OCI-LY1 (cell line): ENCODE data around the gene RTL1.

Experiments used
- EZH2 ChIP-seq: fragments of 200-600 bp; sonication (generic), shearing (Covaris generic); IDR thresholded peaks from 2 replicates; pipeline ENCODE4 v1.8.0; 2017; ENCODE audit warnings: borderline replicate concordance, mixed run types, mild to moderate bottlenecking, antibody characterized with exemption, low read length, moderate library complexity, mixed read lengths
- TF ChIP-seq, protein P1 (sequence below): fragments of 200-600 bp; sonication (generic), shearing (Covaris generic); IDR thresholded peaks from 2 replicates; pipeline ENCODE4 v1.5.1; 2017; ENCODE audit warnings: mild to moderate bottlenecking, antibody characterized with exemption, low read length, moderate library complexity, mixed read lengths

DNA sequence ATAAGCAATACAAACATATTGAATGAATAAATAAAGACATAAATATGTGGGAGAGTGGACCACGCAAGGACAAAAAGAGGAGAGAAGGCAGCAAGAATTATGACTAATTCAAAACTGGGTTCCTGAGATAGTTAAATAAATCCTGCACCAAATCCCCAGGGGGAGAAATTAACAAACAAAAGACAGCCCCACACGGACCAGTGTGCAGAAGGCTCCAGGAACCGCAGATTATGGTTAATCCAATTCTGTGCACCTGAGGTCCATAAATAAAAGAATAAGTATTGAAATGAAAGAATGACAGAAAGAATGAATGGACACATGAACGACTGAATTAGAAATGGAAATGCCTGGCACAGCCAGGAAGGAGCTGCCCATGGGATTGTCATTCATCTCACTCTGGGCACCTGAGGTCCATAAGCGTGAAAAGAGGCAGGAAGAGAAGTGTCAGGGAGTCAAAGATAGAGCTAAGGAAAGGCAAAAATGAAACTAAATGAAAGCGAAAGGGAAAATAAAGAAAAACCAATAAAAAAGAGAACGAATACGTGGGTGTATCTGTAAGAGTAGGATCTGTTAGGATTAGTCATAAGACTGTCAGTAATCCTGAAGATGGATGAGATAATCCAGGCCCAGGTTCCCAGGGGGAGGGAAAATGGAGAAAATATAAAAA is 54.3 kb downstream of the RTL1 start:
- no peak for TF ChIP-seq EZH2
- TF ChIP-seq, protein P1, sequence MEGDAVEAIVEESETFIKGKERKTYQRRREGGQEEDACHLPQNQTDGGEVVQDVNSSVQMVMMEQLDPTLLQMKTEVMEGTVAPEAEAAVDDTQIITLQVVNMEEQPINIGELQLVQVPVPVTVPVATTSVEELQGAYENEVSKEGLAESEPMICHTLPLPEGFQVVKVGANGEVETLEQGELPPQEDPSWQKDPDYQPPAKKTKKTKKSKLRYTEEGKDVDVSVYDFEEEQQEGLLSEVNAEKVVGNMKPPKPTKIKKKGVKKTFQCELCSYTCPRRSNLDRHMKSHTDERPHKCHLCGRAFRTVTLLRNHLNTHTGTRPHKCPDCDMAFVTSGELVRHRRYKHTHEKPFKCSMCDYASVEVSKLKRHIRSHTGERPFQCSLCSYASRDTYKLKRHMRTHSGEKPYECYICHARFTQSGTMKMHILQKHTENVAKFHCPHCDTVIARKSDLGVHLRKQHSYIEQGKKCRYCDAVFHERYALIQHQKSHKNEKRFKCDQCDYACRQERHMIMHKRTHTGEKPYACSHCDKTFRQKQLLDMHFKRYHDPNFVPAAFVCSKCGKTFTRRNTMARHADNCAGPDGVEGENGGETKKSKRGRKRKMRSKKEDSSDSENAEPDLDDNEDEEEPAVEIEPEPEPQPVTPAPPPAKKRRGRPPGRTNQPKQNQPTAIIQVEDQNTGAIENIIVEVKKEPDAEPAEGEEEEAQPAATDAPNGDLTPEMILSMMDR, result no peak
